ENCODE results near the gene GRAMD4.

The GRAMD4 gene

DNA sequence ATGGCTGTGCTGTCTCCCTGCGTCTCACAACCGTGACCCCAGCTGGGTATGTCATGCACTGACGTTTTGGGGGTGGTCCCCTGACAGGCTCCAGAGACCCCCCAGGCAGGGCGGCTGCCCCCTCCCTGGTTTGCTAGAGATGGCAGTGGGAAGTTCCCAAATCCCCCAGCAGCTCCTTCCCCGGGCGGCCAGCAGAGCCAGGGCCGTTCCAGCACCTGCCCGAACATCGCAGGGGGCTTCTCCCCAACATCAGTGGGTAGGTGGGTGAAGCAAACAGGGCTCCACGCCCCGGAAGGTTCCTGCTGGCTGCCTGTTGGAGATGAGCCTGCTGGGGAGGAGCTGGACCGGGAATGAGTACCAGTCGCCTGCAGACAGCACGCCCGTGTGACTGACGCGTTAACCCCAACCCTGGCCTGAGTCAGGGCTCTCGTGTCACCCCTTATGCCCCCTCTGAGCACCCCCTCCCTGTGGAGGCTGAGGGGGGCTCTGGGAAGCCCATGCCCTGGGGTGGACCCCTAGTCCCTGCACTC is 45.6 kb downstream of the GRAMD4 start:
- TF ChIP-seq, protein P1, sequence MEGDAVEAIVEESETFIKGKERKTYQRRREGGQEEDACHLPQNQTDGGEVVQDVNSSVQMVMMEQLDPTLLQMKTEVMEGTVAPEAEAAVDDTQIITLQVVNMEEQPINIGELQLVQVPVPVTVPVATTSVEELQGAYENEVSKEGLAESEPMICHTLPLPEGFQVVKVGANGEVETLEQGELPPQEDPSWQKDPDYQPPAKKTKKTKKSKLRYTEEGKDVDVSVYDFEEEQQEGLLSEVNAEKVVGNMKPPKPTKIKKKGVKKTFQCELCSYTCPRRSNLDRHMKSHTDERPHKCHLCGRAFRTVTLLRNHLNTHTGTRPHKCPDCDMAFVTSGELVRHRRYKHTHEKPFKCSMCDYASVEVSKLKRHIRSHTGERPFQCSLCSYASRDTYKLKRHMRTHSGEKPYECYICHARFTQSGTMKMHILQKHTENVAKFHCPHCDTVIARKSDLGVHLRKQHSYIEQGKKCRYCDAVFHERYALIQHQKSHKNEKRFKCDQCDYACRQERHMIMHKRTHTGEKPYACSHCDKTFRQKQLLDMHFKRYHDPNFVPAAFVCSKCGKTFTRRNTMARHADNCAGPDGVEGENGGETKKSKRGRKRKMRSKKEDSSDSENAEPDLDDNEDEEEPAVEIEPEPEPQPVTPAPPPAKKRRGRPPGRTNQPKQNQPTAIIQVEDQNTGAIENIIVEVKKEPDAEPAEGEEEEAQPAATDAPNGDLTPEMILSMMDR (IDR thresholded peaks at IDR 0.05; ENCODE audit: unreplicated experiment in 3 of 3), result no peak
- no peak overlapping the region for H3K4me3 Mint-ChIP-seq
- H3K27ac Mint-ChIP-seq, result no peak overlapping the region
- peaks cover 4% of the 10 kb centered on the region for H3K4me1 Mint-ChIP-seq
- no peaks in the 10 kb centered on the region for H3K9me3 Mint-ChIP-seq
- peaks cover 10% of the 10 kb centered on the region for H3K36me3 Mint-ChIP-seq (ENCODE audit: low read depth)
- no peaks in the 10 kb centered on the region for H3K27me3 Mint-ChIP-seq (ENCODE audit: low read depth)

DNA sequence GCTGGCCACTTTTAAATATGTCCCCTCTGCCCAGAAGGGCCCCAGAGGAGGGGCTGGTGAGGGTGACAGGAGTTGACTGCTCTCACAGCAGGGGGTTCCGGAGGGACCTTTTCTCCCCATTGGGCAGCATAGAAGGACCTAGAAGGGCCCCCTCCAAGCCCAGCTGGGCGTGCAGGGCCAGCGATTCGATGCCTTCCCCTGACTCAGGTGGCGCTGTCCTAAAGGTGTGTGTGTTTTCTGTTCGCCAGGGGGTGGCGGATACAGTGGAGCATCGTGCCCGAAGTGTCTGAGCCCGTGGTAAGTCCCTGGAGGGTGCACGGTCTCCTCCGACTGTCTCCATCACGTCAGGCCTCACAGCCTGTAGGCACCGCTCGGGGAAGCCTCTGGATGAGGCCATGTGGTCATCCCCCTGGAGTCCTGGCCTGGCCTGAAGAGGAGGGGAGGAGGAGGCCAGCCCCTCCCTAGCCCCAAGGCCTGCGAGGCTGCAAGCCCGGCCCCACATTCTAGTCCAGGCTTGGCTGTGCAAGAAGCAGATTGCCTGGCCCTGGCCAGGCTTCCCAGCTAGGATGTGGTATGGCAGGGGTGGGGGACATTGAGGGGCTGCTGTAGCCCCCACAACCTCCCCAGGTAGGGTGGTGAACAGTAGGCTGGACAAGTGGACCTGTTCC is 46.5 kb downstream of the GRAMD4 start:
- no peaks in the 10 kb centered on the region for H3K27me3 Mint-ChIP-seq (ENCODE audit: low read depth)
- no peak overlapping the region for H3K27ac Mint-ChIP-seq
- H3K4me3 Mint-ChIP-seq, result no peak overlapping the region
- no peaks in the 10 kb centered on the region for H3K9me3 Mint-ChIP-seq
- H3K36me3 Mint-ChIP-seq (ENCODE audit: low read depth), result peaks cover 10% of the 10 kb centered on the region
- H3K4me1 Mint-ChIP-seq, result no peaks in the 10 kb centered on the region
- TF ChIP-seq, protein P1 (IDR thresholded peaks at IDR 0.05; ENCODE audit: unreplicated experiment in 3 of 3), result no peak

DNA sequence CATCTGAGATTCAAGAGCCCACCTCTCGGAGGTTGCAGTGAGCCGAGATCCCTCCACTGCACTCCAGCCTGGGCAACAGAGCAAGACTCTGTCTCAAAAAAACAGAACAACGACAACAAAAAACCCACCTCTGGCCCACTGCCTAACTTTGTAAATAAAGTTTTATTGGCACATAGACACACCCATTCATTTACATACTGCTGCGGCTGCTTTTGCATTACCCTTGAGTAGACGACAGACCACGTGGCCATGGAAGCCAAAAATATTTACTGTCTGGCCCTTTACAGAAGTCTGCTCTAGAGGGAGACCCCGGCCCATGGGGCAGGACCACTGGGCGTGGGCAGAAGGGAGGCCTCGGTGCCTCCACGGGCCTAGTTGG is 47.0 kb downstream of the GRAMD4 start:
- Mint-ChIP-seq H3K36me3 (ENCODE audit: low read depth) (peaks cover 10% of the 10 kb centered on the region), H3K27ac (no peak overlapping the region), H3K27me3 (ENCODE audit: low read depth) (peaks cover 1% of the 10 kb centered on the region), H3K4me1 (no peaks in the 10 kb centered on the region), H3K4me3 (no peak overlapping the region), H3K9me3 (no peaks in the 10 kb centered on the region)
- TF ChIP-seq, protein P1 (IDR thresholded peaks at IDR 0.05; ENCODE audit: unreplicated experiment in 3 of 3), result no peak

DNA sequence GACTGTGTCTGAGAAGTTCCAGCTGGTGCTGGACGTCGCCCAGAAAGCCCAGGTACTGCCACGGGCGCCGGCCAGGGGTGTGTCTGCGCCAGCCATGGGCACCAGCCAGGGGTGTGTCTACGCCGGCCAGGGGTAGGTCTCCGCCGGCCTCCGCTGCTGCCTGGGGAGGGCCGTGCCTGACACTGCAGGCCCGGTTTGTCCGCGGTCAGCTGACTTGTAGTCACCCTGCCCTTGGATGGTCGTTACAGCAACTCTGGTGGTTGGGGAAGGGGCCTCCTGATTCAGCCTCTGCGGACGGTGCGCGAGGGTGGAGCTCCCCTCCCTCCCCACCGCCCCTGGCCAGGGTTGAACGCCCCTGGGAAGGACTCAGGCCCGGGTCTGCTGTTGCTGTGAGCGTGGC is 47.9 kb downstream of the GRAMD4 start:
- Mint-ChIP-seq H3K27ac (no peak overlapping the region), H3K36me3 (ENCODE audit: low read depth) (peaks cover 10% of the 10 kb centered on the region), H3K27me3 (ENCODE audit: low read depth) (peaks cover 4% of the 10 kb centered on the region), H3K9me3 (no peaks in the 10 kb centered on the region), H3K4me3 (no peak overlapping the region), H3K4me1 (no peaks in the 10 kb centered on the region)
- TF ChIP-seq, protein P1 (IDR thresholded peaks at IDR 0.05; ENCODE audit: unreplicated experiment in 3 of 3), result no peak

DNA sequence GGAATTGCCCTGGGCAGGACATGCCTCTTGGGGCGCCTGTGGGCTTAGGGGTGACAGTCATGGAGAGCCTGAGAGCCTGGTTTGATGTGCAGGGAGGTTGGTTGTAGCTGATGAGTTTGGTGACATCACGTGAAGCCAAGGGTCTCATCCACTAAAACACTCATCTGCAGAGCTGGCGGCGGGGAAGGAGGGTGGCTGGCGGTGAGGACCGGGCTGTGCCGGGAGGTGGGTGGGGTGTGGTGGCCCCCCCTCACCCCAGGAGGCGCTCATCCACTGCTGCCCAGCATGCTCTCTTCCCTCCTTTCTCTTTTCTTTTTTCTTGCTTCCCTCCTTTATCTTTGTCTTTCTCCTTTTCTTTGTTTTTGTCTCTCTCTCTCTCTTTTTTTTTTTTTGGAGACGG is 49.0 kb downstream of the GRAMD4 start:
- Mint-ChIP-seq H3K27me3 (ENCODE audit: low read depth) (peaks cover 4% of the 10 kb centered on the region), H3K36me3 (ENCODE audit: low read depth) (peaks cover 10% of the 10 kb centered on the region), H3K9me3 (no peaks in the 10 kb centered on the region), H3K4me3 (no peak overlapping the region), H3K27ac (no peak overlapping the region), H3K4me1 (no peaks in the 10 kb centered on the region)
- TF ChIP-seq, protein P1 (IDR thresholded peaks at IDR 0.05; ENCODE audit: unreplicated experiment in 3 of 3), result no peak

DNA sequence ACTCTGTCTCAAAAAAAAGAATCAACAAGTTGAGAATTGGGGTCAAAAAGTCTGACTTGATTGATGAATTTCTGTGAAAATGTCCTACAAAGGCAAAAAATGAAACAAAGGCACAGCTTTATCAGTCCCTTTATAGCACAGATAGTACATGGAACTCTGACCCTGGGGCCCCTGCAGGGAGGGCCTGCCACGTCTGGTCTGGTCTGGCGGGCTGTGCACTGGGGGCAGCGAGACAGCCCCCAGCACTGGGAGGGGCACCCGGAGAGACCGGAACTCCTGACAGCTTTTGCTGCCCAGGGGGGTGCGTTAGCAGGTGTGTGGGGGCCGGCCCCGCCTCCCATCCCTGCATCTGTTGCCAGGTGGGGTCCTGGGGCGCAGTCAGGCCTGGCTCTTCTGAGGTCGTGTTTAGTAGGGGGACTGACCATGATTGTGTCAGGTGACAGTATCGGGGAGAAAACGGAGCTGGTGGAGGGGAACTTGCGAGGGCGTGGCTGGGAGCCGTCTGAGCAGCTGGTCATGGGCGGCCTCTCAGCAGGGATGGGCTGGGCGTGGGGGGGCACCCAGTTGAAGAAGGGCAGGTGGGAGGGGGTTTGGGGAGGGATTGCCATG is 51.7 kb downstream of the GRAMD4 start:
- Mint-ChIP-seq H3K27ac (no peak overlapping the region), H3K9me3 (no peaks in the 10 kb centered on the region), H3K4me3 (no peak overlapping the region), H3K27me3 (ENCODE audit: low read depth) (peaks cover 4% of the 10 kb centered on the region), H3K36me3 (ENCODE audit: low read depth) (peaks cover 10% of the 10 kb centered on the region), H3K4me1 (no peaks in the 10 kb centered on the region)
- TF ChIP-seq, protein P1 (IDR thresholded peaks at IDR 0.05; ENCODE audit: unreplicated experiment in 3 of 3), result no peak

All from nephron (organoid).